ENCODE data around the gene NMUR1. TPM values are rescaled to one million over a fixed set of nuclear protein-coding genes. Genes with fewer than 3 reads are reported as not detected.
"Not testable (repeated sequence)": the region's sequence is repeated elsewhere in the genome, so short reads cannot be mapped to it uniquely, and the experiment has no call there.

The NMUR1 gene
- total RNA-seq (2022) (not detected in 2 replicates), Bru-seq, nascent RNA (not detected), BruChase-seq, experiment 1, labeled RNA remaining after a 2-hour chase (percentile 9 among the genes with signal in this experiment), BruChase-seq, experiment 2, labeled RNA remaining after a 6-hour chase (not detected)
- long read RNA-seq: 0 reads

DNA sequence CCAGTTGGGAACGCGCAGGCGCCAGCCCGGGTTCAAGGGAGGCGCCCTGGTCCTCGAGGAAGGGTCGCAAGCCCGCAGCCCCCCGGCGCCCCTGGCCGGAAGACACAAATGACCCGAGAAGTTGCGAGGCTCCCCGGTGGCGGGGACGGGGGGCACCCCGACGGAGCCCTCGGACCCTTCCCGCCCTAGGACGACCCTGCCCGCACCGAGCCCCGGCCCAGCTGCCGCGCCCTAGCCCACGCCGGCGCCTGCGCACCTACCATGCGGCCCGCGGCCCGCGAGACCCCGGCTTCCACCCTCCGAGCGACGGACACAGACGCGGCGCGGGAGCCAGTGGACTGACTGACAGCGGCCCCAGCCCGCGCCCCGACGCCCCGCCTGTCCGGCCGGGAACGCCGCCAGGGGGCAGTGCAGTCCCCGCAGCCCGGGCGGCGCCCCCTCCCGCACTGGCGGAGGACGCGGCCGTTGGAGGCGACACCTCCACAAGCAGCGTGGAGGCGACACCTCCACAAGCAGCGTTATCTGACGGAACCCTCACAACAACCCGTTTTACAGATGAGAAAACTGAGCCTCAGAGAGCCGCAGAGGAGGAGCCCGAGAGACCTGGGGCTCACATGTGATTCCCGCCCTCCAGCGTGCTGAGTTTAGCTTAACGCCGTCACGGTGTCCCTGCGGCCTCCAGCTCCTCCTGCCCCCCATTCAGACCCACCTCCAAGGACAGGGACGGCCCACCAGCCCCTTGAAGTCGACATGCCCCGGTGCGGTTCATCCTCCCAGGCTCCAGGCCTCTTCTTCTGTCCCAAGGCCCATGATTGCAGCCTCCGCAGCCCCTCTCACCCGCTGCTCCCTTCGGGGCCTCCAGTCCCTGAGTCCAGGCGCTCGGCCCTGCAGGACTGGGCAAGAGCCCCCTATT lies at the start of gene NMUR1:
Gene NMUR1 (minus strand): TSS at position 347 of the 913 bp plus-strand sequence. CDS start 84 bp downstream, at position 263.
- TF ChIP-seq, protein P1, sequence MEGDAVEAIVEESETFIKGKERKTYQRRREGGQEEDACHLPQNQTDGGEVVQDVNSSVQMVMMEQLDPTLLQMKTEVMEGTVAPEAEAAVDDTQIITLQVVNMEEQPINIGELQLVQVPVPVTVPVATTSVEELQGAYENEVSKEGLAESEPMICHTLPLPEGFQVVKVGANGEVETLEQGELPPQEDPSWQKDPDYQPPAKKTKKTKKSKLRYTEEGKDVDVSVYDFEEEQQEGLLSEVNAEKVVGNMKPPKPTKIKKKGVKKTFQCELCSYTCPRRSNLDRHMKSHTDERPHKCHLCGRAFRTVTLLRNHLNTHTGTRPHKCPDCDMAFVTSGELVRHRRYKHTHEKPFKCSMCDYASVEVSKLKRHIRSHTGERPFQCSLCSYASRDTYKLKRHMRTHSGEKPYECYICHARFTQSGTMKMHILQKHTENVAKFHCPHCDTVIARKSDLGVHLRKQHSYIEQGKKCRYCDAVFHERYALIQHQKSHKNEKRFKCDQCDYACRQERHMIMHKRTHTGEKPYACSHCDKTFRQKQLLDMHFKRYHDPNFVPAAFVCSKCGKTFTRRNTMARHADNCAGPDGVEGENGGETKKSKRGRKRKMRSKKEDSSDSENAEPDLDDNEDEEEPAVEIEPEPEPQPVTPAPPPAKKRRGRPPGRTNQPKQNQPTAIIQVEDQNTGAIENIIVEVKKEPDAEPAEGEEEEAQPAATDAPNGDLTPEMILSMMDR (IDR thresholded peaks at IDR 0.05; ENCODE audit: insufficient read depth in 1 of 2, low read depth in 1 of 2, low read length in 1 of 2, severe bottlenecking in 1 of 2, unreplicated experiment in 1 of 2): no peak
- H3K27me3 Mint-ChIP-seq (ENCODE audit: insufficient read depth, unreplicated experiment): no peaks in the 10 kb centered on the region
- no peak within 1 kb of the TSS for H3K4me3 Mint-ChIP-seq (ENCODE audit: unreplicated experiment)
- H3K9me3 Mint-ChIP-seq (ENCODE audit: unreplicated experiment): no peaks in the 10 kb centered on the region
- CTCF ChIA-PET: no interaction called here
- no peak within 1 kb of the TSS for H3K27ac Mint-ChIP-seq (ENCODE audit: unreplicated experiment)
- H3K4me1 ChIP-seq: peaks cover 16% of the 10 kb centered on the region
- BruUV-seq (replicated peaks): no TSS peak
- H3K27me3 ChIP-seq (replicated peaks; ENCODE audit: control insufficient read depth, insufficient read depth, low read length): no peaks in the 10 kb centered on the region
- intact Hi-C loops (cut with micrococcal nuclease; ENCODE audit: unreplicated experiment): no loop called here
- H3K36me3 Mint-ChIP-seq (ENCODE audit: insufficient read depth, unreplicated experiment): no peaks in the 10 kb centered on the region
- no peaks in the 10 kb centered on the region for H3K9me3 ChIP-seq
- H3K4me1 Mint-ChIP-seq (ENCODE audit: low read depth, unreplicated experiment): no peaks in the 10 kb centered on the region
- POLR2A ChIA-PET: interaction anchor here (0.6 kb wide), 1 partner anchor 62 kb away, joined by 3 read pairs; no protein-coding TSS in a partner anchor
- DNase-seq: no peak
- H3K4me3 ChIP-seq (ENCODE audit: low read depth, low read length): no peak within 1 kb of the TSS
- no peaks in the 10 kb centered on the region for H3K36me3 ChIP-seq (ENCODE audit: control insufficient read depth, insufficient read depth, low read length)

DNA sequence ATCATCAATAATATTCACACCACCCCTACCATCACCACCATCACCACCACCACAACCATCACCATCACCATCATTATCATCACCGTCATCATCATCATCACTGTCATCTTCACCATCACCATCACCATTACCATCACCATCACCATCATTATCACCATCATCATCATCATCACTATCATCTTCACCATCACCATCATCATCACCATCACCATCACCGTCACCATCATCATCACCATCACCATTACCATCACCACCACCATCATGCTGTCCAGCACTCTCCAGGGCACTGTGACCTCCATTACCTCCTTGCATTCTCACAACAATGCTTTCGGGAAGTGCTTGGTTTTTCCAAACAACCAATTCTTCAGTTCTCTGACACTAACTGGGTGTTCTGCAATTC lies 49.3 kb upstream of the NMUR1 start:
- POLR2A ChIA-PET: no interaction called here
- Histone ChIP-seq H3K36me3 (ENCODE audit: control insufficient read depth, insufficient read depth, low read length) (no peaks in the 10 kb centered on the region), H3K4me3 (ENCODE audit: low read depth, low read length) (no peak overlapping the region), H3K27me3 (replicated peaks; ENCODE audit: control insufficient read depth, insufficient read depth, low read length) (no peaks in the 10 kb centered on the region), H3K9me3 (no peaks in the 10 kb centered on the region), H3K4me1 (no peaks in the 10 kb centered on the region; the same call in 1 of the 2 replicates)
- no TSS peak for BruUV-seq (replicated peaks)
- no peak overlapping the region for H3K27ac Mint-ChIP-seq (ENCODE audit: unreplicated experiment)
- TF ChIP-seq, protein P1 (IDR thresholded peaks at IDR 0.05; ENCODE audit: insufficient read depth in 1 of 2, low read depth in 1 of 2, low read length in 1 of 2, severe bottlenecking in 1 of 2, unreplicated experiment in 1 of 2): no peak
- DNase-seq: no peak
- no peaks in the 10 kb centered on the region for H3K4me1 Mint-ChIP-seq (ENCODE audit: low read depth, unreplicated experiment)
- peaks cover 21% of the 10 kb centered on the region for H3K9me3 Mint-ChIP-seq (ENCODE audit: unreplicated experiment)
- CTCF ChIA-PET: no interaction called here
- H3K27me3 Mint-ChIP-seq (ENCODE audit: insufficient read depth, unreplicated experiment): peaks cover 3% of the 10 kb centered on the region
- no peak overlapping the region for H3K4me3 Mint-ChIP-seq (ENCODE audit: unreplicated experiment)
- H3K36me3 Mint-ChIP-seq (ENCODE audit: insufficient read depth, unreplicated experiment): peaks cover 13% of the 10 kb centered on the region
- intact Hi-C loops (cut with micrococcal nuclease; ENCODE audit: unreplicated experiment): no loop called here

DNA sequence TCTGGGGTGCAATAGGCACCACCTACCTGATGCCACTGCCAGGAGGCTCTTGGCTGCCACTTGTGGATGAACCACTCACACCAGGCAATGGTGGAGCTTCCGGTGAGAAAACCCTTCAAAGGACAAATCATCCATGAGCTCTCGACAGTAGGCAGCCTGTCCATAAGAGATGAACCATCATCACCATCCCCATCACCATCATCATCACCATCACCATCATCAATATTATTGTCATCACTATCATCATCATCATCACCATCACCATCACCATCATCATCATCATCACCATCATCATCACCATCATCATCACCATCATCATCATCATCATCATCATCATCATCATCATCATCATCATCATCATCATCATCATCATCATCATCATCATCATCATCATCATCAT lies 48.4 kb upstream of the NMUR1 start:
- H3K36me3 Mint-ChIP-seq (ENCODE audit: insufficient read depth, unreplicated experiment): peaks cover 13% of the 10 kb centered on the region
- DNase-seq; POLR2A ChIA-PET; H3K4me1 ChIP-seq; H3K9me3 ChIP-seq; H3K27ac Mint-ChIP-seq (ENCODE audit: unreplicated experiment); H3K4me1 Mint-ChIP-seq (ENCODE audit: low read depth, unreplicated experiment); H3K36me3 ChIP-seq (ENCODE audit: control insufficient read depth, insufficient read depth, low read length); H3K4me3 ChIP-seq (ENCODE audit: low read depth, low read length); intact Hi-C loops (cut with micrococcal nuclease; ENCODE audit: unreplicated experiment); CTCF ChIA-PET; H3K4me3 Mint-ChIP-seq (ENCODE audit: unreplicated experiment); BruUV-seq (replicated peaks); H3K27me3 ChIP-seq (replicated peaks; ENCODE audit: control insufficient read depth, insufficient read depth, low read length); H3K27me3 Mint-ChIP-seq (ENCODE audit: insufficient read depth, unreplicated experiment): not testable (repeated sequence)
- peaks cover 21% of the 10 kb centered on the region for H3K9me3 Mint-ChIP-seq (ENCODE audit: unreplicated experiment)
